Non-pigmented ciliary epithelial cell (primary cell): Measurements from ENCODE around the gene FOXN1.
"Not testable (repeated sequence)": the region's sequence is repeated elsewhere in the genome, so short reads cannot be mapped to it uniquely, and the experiment has no call there.

Source experiments
- DNase-seq: peaks from one replicate; pipeline ENCODE4 v3.0.0-alpha.2; 2010; ENCODE audit warnings: low read depth

The FOXN1 gene

GRCh38 chr17:28500712-28501379 is 5.3 kb upstream of the FOXN1 start:
- no peak for DNase-seq

- DNase-seq = no peak
Observed at GRCh38 chr17:28501421-28502284, 4.5 kb upstream of the FOXN1 start.

- no peak for DNase-seq
Observed at GRCh38 chr17:28503420-28503819, 2.7 kb upstream of the FOXN1 start.

DNA sequence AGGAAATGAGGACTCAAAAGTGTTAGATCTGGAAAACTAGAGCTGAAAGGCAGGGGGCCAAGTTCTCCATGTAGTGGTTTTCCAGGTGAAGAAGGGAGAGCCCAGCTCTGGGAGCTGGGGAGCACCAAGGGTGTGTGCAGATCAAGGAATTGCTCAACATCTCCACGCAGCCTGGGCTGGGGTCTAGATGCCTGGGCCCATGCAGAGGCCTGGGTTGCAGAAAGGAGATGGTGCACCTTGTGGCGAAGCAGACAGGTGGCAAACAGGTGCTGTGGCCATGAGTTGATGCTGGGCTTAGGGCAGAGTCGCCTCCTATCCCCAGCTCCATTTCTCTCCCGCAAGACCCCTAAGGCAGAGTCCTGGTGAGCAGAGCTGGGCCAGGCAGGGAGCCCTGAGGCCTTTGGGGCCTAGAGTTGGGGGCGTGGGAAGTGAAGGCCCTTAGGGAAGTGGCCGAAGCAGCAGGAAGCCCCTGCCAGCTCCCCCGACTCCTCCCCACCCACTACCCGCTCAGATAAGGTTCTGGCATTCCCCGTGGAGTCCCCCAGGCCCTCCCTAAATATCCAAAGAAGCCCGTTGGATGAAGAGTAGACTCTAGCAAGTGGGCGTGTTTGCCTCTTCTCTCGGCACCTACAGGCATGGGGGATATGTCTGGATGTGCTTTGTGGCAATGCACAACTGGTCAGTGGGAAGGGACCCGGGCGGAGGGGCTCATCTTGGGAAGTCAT is 777 bp downstream of the FOXN1 start:
- DNase-seq = no peak

- no peak for DNase-seq
Observed at GRCh38 chr17:28507567-28508203, 1.5 kb downstream of the FOXN1 start.

GRCh38 chr17:28508211-28508724 is 2.1 kb downstream of the FOXN1 start:
- DNase-seq = no peak

DNA sequence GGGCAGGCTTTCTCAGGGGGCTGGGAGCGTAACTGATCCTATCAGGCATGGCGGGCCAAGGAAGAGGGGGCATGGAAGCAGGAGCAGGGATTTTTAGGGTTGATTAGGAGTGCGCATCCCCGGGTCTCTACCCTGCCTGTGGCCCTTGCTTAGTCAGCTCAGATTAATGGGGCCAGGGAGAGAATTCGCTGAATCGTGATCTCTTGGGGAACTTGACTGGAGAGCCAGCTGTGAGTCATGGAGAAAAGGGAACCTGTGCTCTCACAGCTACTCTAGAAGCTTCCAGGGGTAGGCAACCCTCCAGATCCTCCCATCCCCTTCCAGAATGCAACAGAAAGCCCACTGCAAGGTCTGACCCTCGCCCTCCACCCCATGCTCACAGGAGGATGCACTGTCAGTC is 3.6 kb downstream of the FOXN1 start:
- DNase-seq = no peak

DNA sequence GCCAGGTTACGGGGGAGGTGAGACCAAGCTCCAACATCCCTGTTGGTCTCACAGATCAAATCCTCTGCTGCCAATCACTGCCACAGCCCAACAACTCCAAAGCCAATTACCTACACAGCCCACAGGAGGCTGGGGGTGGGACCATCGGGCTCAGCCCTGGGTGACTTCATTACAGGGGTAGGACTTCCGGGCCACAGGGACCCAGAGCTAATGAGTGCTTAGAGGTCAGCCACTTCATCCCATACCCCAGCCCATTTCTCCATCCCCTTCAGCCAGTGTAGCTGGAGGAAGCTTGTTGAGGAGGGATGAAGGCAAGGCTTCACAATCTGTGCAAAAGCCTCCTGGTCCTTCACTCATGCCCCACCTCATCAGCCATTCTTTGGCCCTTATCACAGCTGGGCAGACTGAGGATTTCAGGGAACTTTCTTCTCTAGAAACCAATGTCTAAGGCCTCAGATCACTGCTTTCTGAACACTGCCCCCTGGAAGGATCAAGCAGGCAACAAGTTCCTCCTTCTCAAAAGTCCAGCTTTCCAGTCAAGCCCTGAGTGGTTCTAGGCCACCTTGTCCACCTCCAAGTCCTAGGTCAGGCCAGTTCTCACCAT is 5.8 kb downstream of the FOXN1 start:
- DNase-seq = no peak

- no peak for DNase-seq
Observed at GRCh38 chr17:28513476-28513875, 7.3 kb downstream of the FOXN1 start.

DNA sequence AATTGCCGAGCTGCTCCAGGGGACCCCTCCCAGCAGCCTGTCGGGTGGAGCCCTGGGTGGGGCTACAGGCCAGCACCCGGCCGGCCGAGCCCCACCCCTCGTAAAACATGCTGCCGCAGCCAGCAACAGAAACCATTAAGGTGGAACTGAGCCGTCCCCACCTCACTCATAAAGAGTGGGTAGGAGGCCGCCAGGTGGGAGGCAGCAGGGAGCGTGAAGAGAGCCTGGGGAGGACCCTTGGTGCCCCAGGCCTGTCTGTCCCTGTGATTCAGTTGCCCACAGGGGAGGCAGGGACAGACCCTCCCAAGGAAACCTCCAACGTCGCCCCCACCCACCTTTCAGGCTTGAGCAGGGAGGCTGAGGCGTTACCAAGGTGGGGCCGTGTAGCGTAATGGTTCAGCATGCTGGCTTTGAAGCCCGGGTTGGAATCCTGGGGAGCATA is 8.4 kb downstream of the FOXN1 start:
- DNase-seq = no peak

DNA sequence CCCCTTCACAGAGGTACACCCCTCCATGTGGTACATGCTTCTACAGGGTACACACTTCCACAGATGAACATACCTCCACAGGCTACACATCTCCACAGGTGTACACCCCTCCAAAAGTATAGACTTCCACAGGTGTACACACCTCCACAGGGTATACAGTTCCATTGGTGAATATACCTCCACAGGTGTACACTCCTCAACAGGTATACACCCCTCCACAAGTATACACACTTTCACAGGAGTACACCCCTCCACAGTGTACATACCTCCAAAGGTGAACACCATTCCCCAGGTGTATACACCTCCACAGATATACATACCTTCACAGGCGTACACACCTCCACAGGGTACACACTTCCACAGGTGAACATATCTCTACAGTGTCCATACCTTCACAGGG is 9.4 kb downstream of the FOXN1 start:
- no peak for DNase-seq

DNA sequence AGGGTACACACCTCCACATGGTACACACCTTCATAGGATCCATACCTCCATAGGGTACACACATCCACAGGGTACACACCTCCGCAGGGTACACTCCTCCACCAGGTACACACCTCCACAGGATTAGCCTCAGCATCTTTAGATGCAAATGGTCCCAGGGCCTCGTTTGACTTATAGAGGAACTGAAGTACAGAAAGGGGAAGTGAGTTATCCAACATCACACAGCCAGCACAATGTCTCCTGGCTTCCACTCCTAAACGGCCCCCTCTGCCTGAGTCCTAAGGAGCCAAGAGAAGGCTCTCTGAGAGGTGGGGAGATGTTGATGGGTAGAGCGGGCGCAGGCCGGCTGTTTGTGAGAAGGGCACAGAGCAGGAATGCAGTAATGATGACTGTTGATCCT is 12.0 kb downstream of the FOXN1 start:
- DNase-seq = no peak

- DNase-seq = no peak
Observed at GRCh38 chr17:28518578-28518977, 12.4 kb downstream of the FOXN1 start.

DNA sequence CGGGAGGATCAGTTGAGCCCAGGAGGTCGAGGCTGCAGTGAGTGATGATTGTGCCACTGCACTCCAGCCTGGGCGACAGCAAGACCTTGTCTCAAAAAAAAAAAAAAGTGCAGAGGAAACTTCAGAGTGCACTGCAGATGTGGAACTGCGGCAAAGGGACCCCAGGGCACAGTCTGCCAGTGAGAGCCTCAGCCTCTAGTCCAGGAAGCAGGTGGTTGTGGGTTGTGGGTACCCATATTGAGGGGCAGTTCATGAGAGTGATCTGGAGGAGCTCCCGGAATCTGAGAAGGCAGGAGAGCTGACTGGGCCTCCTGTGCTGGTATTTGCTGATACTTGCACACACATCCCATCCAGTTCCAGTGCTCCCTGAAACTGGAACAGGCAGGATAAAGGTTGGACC is 13.1 kb downstream of the FOXN1 start:
- no peak for DNase-seq

- DNase-seq = no peak
Observed at GRCh38 chr17:28520687-28521086, 14.5 kb downstream of the FOXN1 start.

- DNase-seq = no peak
Observed at GRCh38 chr17:28521311-28522085, 15.3 kb downstream of the FOXN1 start.

DNA sequence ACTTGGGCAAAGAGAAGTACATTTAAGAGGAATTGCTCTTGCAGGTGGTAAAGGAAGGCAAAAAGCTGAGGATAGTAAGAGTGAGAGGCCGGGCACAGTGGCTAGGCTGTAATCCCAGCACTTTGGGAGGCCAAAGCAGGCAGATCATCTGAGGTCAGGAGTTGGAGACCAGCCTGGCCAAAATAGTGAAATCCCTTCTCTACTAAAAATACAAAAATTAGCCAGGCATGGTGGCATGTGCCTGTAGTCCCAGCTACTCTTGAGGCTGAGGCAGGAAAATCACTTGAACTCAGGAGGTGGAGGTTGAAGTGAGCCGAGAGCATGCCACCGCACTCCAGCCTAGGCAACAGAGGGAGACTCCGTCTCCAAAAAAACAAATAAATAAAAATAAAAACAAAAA is 16.1 kb downstream of the FOXN1 start:
- not testable (repeated sequence) for DNase-seq

GRCh38 chr17:28523186-28523585 is 17.0 kb downstream of the FOXN1 start:
- no peak for DNase-seq

DNA sequence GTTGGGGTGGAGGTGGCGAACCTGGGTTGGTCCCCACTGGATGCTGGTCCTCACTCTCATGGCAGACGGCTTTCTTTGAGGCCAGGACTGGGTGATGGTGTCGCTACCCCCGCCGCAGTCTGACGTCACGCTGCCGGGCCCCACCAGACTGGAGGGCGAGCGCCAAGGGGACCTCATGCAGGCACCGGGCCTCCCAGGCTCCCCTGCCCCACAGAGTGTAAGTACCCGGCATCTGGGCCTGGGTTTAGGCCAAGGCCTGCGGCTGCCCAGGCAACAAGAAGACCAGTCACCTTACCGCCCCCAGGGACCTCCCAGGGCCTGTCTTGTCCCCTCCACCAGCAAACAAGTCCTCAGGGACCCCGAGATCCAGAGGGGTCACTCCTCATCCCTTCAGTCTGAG is 17.7 kb downstream of the FOXN1 start:
- DNase-seq = no peak

- DNase-seq = peak; percentile 30
Observed at GRCh38 chr17:28524476-28525424, 18.6 kb downstream of the FOXN1 start.
